Natural killer cell (primary cell): Measurements from ENCODE around the gene FITM2. TPM values are rescaled to one million over a fixed set of nuclear protein-coding genes. Genes with fewer than 3 reads are reported as not detected.

Experiments
- ATAC-seq, 3 donors: fragments of 150-1000 bp in 2 of 3; fragments of 200-7000 bp in 1 of 3; cut with Tn5 transposase; 1 replicate in 1 of 3; 2 replicates in 2 of 3; pipeline ENCODE4 v1.10.0; 2021; ENCODE audit warnings: mild to moderate bottlenecking in 2 of 3, moderate library complexity in 2 of 3
- DNase-seq, 2 donors: peaks; one replicate each; pipeline versions ENCODE4 v3.0.0 to v3.0.0-alpha.2; 2013 to 2021; ENCODE audit warnings: mixed read lengths in 1 of 2
- H3K27ac ChIP-seq: one replicate; pipeline ENCODE4 v1.5.1; 2013; ENCODE audit warnings: mild to moderate bottlenecking, low read length
- H3K27me3 ChIP-seq: one replicate; pipeline ENCODE4 v1.6.1; 2013; ENCODE audit warnings: low read length; ENCODE audit not compliant: control insufficient read depth, insufficient read depth
- H3K36me3 ChIP-seq: one replicate; pipeline ENCODE4 v1.6.1; 2013; ENCODE audit warnings: low read length; ENCODE audit not compliant: control insufficient read depth, insufficient read depth
- H3K4me1 ChIP-seq: one replicate; pipeline ENCODE4 v1.6.1; 2013; ENCODE audit warnings: low read length; ENCODE audit not compliant: control insufficient read depth, insufficient read depth
- H3K4me3 ChIP-seq: one replicate; pipeline ENCODE4 v1.5.1; 2013; ENCODE audit warnings: low read length
- H3K9me3 ChIP-seq: one replicate; pipeline ENCODE4 v1.6.1; 2013; ENCODE audit warnings: low read length; ENCODE audit not compliant: control insufficient read depth, insufficient read depth
- H3K27ac Mint-ChIP-seq, 2 donors: one replicate each; pipeline ENCODE4 v1.8.0; 2022; ENCODE audit warnings: mild to moderate bottlenecking in 2 of 2, mixed read lengths in 2 of 2, moderate library complexity in 1 of 2
- H3K27me3 Mint-ChIP-seq, 2 donors: one replicate each; pipeline ENCODE4 v1.8.0; 2022; ENCODE audit warnings: low read depth in 2 of 2, mixed read lengths in 2 of 2
- H3K36me3 Mint-ChIP-seq: one replicate; pipeline ENCODE4 v1.8.0; 2022; ENCODE audit warnings: mixed read lengths
- H3K4me1 Mint-ChIP-seq, 2 donors: one replicate each; pipeline ENCODE4 v1.8.0; 2022; ENCODE audit warnings: mixed read lengths in 2 of 2
- H3K4me3 Mint-ChIP-seq: one replicate; pipeline ENCODE4 v1.8.0; 2022; ENCODE audit warnings: mild to moderate bottlenecking, moderate library complexity, mixed read lengths
- H3K9me3 Mint-ChIP-seq, 2 donors: one replicate each; pipeline ENCODE4 v1.8.0; 2022; ENCODE audit warnings: mixed read lengths in 2 of 2
- CTCF ChIP-seq: fragments of 200-600 bp; IDR thresholded peaks from one replicate; pipeline ENCODE4 v1.8.0; 2022; ENCODE audit warnings: antibody characterized with exemption
- WGBS: methylation state at CpG from one replicate; pipeline ENCODE4 v1.1.7; 2013; ENCODE audit warnings: missing lambda C conversion rate; ENCODE audit not compliant: insufficient coverage; 5-methylcytosine and 5-hydroxymethylcytosine counted together
- intact Hi-C: fragments of 100-400 bp; cut with micrococcal nuclease; formaldehyde crosslinking; loops from one replicate; pipeline ENCODE4 v1.14.2; 2022
- total RNA-seq, 4 donors: library from RNA; stranded (reverse); fragments of 120-200 nt in 1 of 4; gene quantifications; one replicate each; pipeline versions ENCODE4 v1.2.3 to v1.2.4, GENCODE V29; 2013 to 2022

FITM2 gene
- total RNA-seq, 3 donors from 2014 or later (not counting 1 experiment from before 2014, with no cell fraction given) = 3.7 to 6.0 (median 3.9) TPM

- intact Hi-C loops = no loop called here
- Histone ChIP-seq H3K36me3 (no peaks in the 10 kb centered on the region), H3K4me3 (no peak within 1 kb of the TSS), H3K27me3 (no peaks in the 10 kb centered on the region), H3K9me3 (no peaks in the 10 kb centered on the region), H3K4me1 (no peaks in the 10 kb centered on the region), H3K27ac (no peak within 1 kb of the TSS)
- 91% methylated on average over 40 of the region's 40 CpGs for WGBS
- DNase-seq (no peak), ATAC-seq (no peak)
- peaks cover 7 to 18% of the 10 kb centered on the region in 2 donors for H3K27me3 Mint-ChIP-seq
- no peaks in the 10 kb centered on the region for H3K36me3 Mint-ChIP-seq
- no peak for TF ChIP-seq CTCF
- H3K4me3 Mint-ChIP-seq = no peak within 1 kb of the TSS
- H3K27ac Mint-ChIP-seq = no peak within 1 kb of the TSS
- no peaks in the 10 kb centered on the region for H3K9me3 Mint-ChIP-seq
- no peaks in the 10 kb centered on the region for H3K4me1 Mint-ChIP-seq
These were observed 44.7 kb upstream of the FITM2 start, which contains the start of gene HNF4A for GRCh38 chr20:44355498-44356352. Gene HNF4A (plus strand): TSS chr20:44355699. CDS start chr20:44355805, 106 bp downstream.

- no peak for TF ChIP-seq CTCF
- H3K36me3 Mint-ChIP-seq = no peaks in the 10 kb centered on the region
These were observed 44.0 kb upstream of the FITM2 start for GRCh38 chr20:44354979-44355497.

GRCh38 chr20:44350567-44350966 is 39.6 kb upstream of the FITM2 start:
- H3K27me3 ChIP-seq = no peaks in the 10 kb centered on the region
- H3K4me1 ChIP-seq = no peaks in the 10 kb centered on the region
- DNase-seq (no peak), ATAC-seq (no peak)
- Mint-ChIP-seq H3K9me3 (no peaks in the 10 kb centered on the region), H3K27ac (no peak overlapping the region), H3K27me3 (peaks cover 8 to 13% of the 10 kb centered on the region in 2 donors), H3K36me3 (no peaks in the 10 kb centered on the region), H3K4me1 (no peaks in the 10 kb centered on the region), H3K4me3 (no peak overlapping the region)
- intact Hi-C loops = no loop called here
- WGBS = 78% methylated on average over 6 of the region's 6 CpGs
- no peak overlapping the region for H3K4me3 ChIP-seq
- H3K36me3 ChIP-seq = no peaks in the 10 kb centered on the region
- no peaks in the 10 kb centered on the region for H3K9me3 ChIP-seq
- no peak overlapping the region for H3K27ac ChIP-seq
- no peak for TF ChIP-seq CTCF

More at GRCh38 chr20:44354979-44355497, 44.0 kb upstream of the FITM2 start:
- H3K27me3 ChIP-seq = no peaks in the 10 kb centered on the region
- DNase-seq (no peak), ATAC-seq (no peak)
- Mint-ChIP-seq H3K4me3 (no peak overlapping the region), H3K9me3 (no peaks in the 10 kb centered on the region), H3K27ac (no peak overlapping the region), H3K4me1 (no peaks in the 10 kb centered on the region), H3K27me3 (peaks cover 7 to 14% of the 10 kb centered on the region in 2 donors)
- no peaks in the 10 kb centered on the region for H3K9me3 ChIP-seq
- H3K4me3 ChIP-seq = no peak overlapping the region
- intact Hi-C loops = no loop called here
- WGBS = 87% methylated on average over 5 of the region's 6 CpGs
- H3K4me1 ChIP-seq = no peaks in the 10 kb centered on the region
- no peak overlapping the region for H3K27ac ChIP-seq
- H3K36me3 ChIP-seq = no peaks in the 10 kb centered on the region
